Measurements from ENCODE around the gene ITSN1. TPM values are rescaled to one million over a fixed set of nuclear protein-coding genes. Genes with fewer than 3 reads are reported as not detected.

ITSN1 gene
- total RNA-seq, 1 experiment from 2014 or later = 88.5 TPM

- no peaks in the 10 kb centered on the region for H3K36me3 ChIP-seq (ENCODE audit: control insufficient read depth, insufficient read depth, low read length)
- H3K4me3 ChIP-seq (ENCODE audit: low read depth, low read length) = no peak overlapping the region
- POLR2A ChIA-PET = no interaction called here
- BruUV-seq (replicated peaks) = no TSS peak
- H3K27me3 ChIP-seq (replicated peaks; ENCODE audit: control insufficient read depth, insufficient read depth, low read length) = no peaks in the 10 kb centered on the region
- H3K4me3 Mint-ChIP-seq (ENCODE audit: unreplicated experiment) = no peak overlapping the region
- no peaks in the 10 kb centered on the region for H3K36me3 Mint-ChIP-seq (ENCODE audit: insufficient read depth, unreplicated experiment)
- H3K27ac Mint-ChIP-seq (ENCODE audit: unreplicated experiment) = no peak overlapping the region
- H3K9me3 Mint-ChIP-seq (ENCODE audit: unreplicated experiment) = no peaks in the 10 kb centered on the region
- no peaks in the 10 kb centered on the region for H3K9me3 ChIP-seq
- H3K27me3 Mint-ChIP-seq (ENCODE audit: insufficient read depth, unreplicated experiment) = no peaks in the 10 kb centered on the region
- no peak for TF ChIP-seq CTCF (IDR thresholded peaks at IDR 0.05; ENCODE audit: insufficient read depth in 1 of 2, low read depth in 1 of 2, low read length in 1 of 2, severe bottlenecking in 1 of 2, unreplicated experiment in 1 of 2)
- intact Hi-C loops (cut with micrococcal nuclease; ENCODE audit: unreplicated experiment) = no loop called here
- DNase-seq = no peak
- CTCF ChIA-PET = interaction anchor here (0.7 kb wide), 1 partner anchor 23 kb away, joined by 4 read pairs; no protein-coding TSS in a partner anchor
- no peaks in the 10 kb centered on the region for H3K4me1 ChIP-seq
- no peaks in the 10 kb centered on the region for H3K4me1 Mint-ChIP-seq (ENCODE audit: low read depth, unreplicated experiment)
These were observed 232.9 kb downstream of the ITSN1 start for GRCh38 chr21:33875026-33875695.

DNA sequence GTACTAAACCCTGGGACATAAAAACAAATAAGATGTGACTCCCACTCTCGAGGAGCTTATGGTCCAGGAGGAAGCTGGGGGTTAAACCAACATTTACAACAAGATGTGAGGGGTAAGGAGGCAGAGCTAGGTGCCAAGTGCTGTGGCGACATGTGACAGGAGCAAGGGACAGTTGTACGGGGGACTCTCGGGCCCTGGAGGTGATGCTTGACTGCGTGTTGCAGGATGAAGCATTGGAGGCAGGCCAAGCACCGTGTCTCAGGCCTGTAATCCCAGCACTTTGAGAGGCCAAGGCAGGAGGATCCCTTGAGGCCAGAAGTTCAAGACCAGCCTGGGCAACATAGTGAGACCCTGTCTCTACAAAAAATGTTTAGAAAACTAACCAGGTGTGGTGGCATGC lies 236.5 kb downstream of the ITSN1 start:
- H3K27ac Mint-ChIP-seq (ENCODE audit: unreplicated experiment) = no peak overlapping the region
- intact Hi-C loops (cut with micrococcal nuclease; ENCODE audit: unreplicated experiment) = no loop called here
- H3K36me3 Mint-ChIP-seq (ENCODE audit: insufficient read depth, unreplicated experiment) = no peaks in the 10 kb centered on the region
- no peaks in the 10 kb centered on the region for H3K4me1 Mint-ChIP-seq (ENCODE audit: low read depth, unreplicated experiment)
- H3K36me3 ChIP-seq (ENCODE audit: control insufficient read depth, insufficient read depth, low read length) = no peaks in the 10 kb centered on the region
- DNase-seq = no peak
- no peak for TF ChIP-seq CTCF (IDR thresholded peaks at IDR 0.05; ENCODE audit: insufficient read depth in 1 of 2, low read depth in 1 of 2, low read length in 1 of 2, severe bottlenecking in 1 of 2, unreplicated experiment in 1 of 2)
- no TSS peak for BruUV-seq (replicated peaks)
- H3K27me3 ChIP-seq (replicated peaks; ENCODE audit: control insufficient read depth, insufficient read depth, low read length) = no peaks in the 10 kb centered on the region
- no peaks in the 10 kb centered on the region for H3K27me3 Mint-ChIP-seq (ENCODE audit: insufficient read depth, unreplicated experiment)
- no peaks in the 10 kb centered on the region for H3K9me3 Mint-ChIP-seq (ENCODE audit: unreplicated experiment)
- H3K9me3 ChIP-seq = no peaks in the 10 kb centered on the region
- H3K4me1 ChIP-seq = no peaks in the 10 kb centered on the region
- H3K4me3 ChIP-seq (ENCODE audit: low read depth, low read length) = no peak overlapping the region
- ChIA-PET CTCF (no interaction called here), POLR2A (no interaction called here)
- H3K4me3 Mint-ChIP-seq (ENCODE audit: unreplicated experiment) = no peak overlapping the region

DNA sequence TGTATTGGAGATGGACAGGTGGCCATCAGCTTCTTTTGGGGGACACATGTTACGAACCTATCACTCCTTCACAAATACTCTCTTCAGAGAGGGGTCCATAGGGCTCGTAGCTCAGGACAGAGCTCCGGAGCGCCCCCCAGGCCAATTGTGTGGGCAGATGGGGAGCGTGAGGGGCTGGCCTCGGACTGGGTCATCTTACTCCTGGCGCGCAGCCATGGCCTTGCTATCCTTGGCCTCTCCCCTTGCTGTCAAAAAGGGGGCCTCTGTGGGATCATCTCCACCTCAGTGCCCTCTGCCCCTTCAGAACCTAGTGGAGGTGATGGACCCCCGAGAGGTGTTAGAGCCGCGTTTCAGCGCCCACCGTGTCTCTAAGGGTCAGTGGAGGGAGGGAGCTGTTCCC lies 238.3 kb downstream of the ITSN1 start:
- CTCF ChIA-PET = no interaction called here
- H3K4me1 Mint-ChIP-seq (ENCODE audit: low read depth, unreplicated experiment) = no peaks in the 10 kb centered on the region
- no peak overlapping the region for H3K4me3 Mint-ChIP-seq (ENCODE audit: unreplicated experiment)
- H3K36me3 Mint-ChIP-seq (ENCODE audit: insufficient read depth, unreplicated experiment) = no peaks in the 10 kb centered on the region
- no peak for DNase-seq
- H3K27ac Mint-ChIP-seq (ENCODE audit: unreplicated experiment) = no peak overlapping the region
- no peaks in the 10 kb centered on the region for H3K9me3 Mint-ChIP-seq (ENCODE audit: unreplicated experiment)
- BruUV-seq (replicated peaks) = no TSS peak
- Histone ChIP-seq H3K4me1 (no peaks in the 10 kb centered on the region), H3K9me3 (no peaks in the 10 kb centered on the region), H3K4me3 (ENCODE audit: low read depth, low read length) (no peak overlapping the region), H3K27me3 (replicated peaks; ENCODE audit: control insufficient read depth, insufficient read depth, low read length) (no peaks in the 10 kb centered on the region), H3K36me3 (ENCODE audit: control insufficient read depth, insufficient read depth, low read length) (no peaks in the 10 kb centered on the region)
- H3K27me3 Mint-ChIP-seq (ENCODE audit: insufficient read depth, unreplicated experiment) = no peaks in the 10 kb centered on the region
- POLR2A ChIA-PET = no interaction called here
- no peak for TF ChIP-seq CTCF (IDR thresholded peaks at IDR 0.05; ENCODE audit: insufficient read depth in 1 of 2, low read depth in 1 of 2, low read length in 1 of 2, severe bottlenecking in 1 of 2, unreplicated experiment in 1 of 2)
- intact Hi-C loops (cut with micrococcal nuclease; ENCODE audit: unreplicated experiment) = no loop called here

Data from Caco-2 (cell line).